Measurements from ENCODE around the gene SNX27. TPM values are rescaled to one million over a fixed set of nuclear protein-coding genes. Genes with fewer than 3 reads are reported as not detected.
"Not testable (repeated sequence)": the region's sequence is repeated elsewhere in the genome, so short reads cannot be mapped to it uniquely, and the experiment has no call there.

The SNX27 gene
- polyA plus RNA-seq, 2 donors: 3.9 to 5.1 TPM

DNA sequence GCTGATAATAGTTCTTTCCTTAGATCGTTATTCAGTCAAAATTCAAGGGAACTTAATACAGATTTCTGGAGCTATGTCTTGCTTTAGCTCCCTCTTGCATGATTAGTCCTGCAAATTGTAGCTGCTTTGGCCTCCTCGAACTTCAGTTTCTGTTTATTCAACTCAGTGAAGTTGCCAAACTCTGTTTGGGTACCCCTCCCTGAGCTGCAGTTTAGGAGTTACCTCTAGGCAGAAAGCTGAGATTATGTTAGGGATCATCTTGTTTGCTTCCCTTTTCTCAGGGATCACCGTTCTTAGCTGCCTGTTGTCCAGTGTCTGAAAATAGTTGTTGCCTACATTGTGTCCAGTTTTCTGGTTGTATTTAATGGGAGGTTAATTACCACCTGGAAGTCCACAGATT lies 43.5 kb downstream of the SNX27 start:
- no peak overlapping the region for H3K4me3 ChIP-seq (ENCODE audit: low read depth in 1 of 2, low read length in 2 of 2)
- H3K27me3 ChIP-seq (ENCODE audit: control insufficient read depth in 1 of 2, insufficient read depth in 2 of 2, low read length in 2 of 2): no peaks in the 10 kb centered on the region
- peaks cover 0 to 5% of the 10 kb centered on the region in 2 donors for H3K36me3 ChIP-seq (ENCODE audit: control insufficient read depth in 2 of 2, insufficient read depth in 2 of 2, low read length in 1 of 2)
- no peaks in the 10 kb centered on the region for H3K9me3 ChIP-seq (ENCODE audit: control insufficient read depth in 2 of 2, insufficient read depth in 1 of 2, low read depth in 1 of 2, low read length in 1 of 2)
- no peak overlapping the region for H3K27ac ChIP-seq (ENCODE audit: low read depth in 2 of 2, low read length in 1 of 2)
- H3K4me1 ChIP-seq (ENCODE audit: control insufficient read depth in 2 of 2, insufficient read depth in 2 of 2, low read length in 1 of 2): no peaks in the 10 kb centered on the region
- 55 to 58% methylated on average over 3 of the region's 3 CpGs for WGBS, 2 donors

DNA sequence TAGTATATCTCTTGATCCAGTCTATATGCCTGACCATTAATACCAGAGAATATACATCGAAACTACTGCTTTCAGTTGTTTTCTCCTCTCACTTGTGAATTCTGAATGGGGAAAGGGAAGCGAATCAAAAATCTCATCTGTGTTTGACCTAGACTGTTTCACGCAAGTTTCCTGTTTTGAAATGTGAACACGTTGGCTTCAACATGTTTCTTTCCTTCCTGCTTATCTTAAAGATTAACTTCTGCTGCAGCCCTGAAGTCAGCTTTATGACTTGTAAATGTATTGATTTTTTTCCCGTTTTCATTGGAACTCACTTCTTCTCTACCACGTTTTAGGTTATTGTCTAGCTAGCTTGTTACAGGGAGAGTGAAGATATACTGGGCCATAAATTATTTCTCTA lies 49.9 kb downstream of the SNX27 start:
- 58 to 75% methylated on average over 6 of the region's 6 CpGs for WGBS, 2 donors
- Histone ChIP-seq H3K9me3 (ENCODE audit: control insufficient read depth in 2 of 2, insufficient read depth in 1 of 2, low read depth in 1 of 2, low read length in 1 of 2) (no peaks in the 10 kb centered on the region), H3K36me3 (ENCODE audit: control insufficient read depth in 2 of 2, insufficient read depth in 2 of 2, low read length in 1 of 2) (peaks cover 2 to 5% of the 10 kb centered on the region in 2 donors), H3K27ac (ENCODE audit: low read depth in 2 of 2, low read length in 1 of 2) (no peak overlapping the region), H3K4me1 (ENCODE audit: control insufficient read depth in 2 of 2, insufficient read depth in 2 of 2, low read length in 1 of 2) (no peaks in the 10 kb centered on the region), H3K27me3 (ENCODE audit: control insufficient read depth in 1 of 2, insufficient read depth in 2 of 2, low read length in 2 of 2) (no peaks in the 10 kb centered on the region), H3K4me3 (ENCODE audit: low read depth in 1 of 2, low read length in 2 of 2) (no peak overlapping the region)

DNA sequence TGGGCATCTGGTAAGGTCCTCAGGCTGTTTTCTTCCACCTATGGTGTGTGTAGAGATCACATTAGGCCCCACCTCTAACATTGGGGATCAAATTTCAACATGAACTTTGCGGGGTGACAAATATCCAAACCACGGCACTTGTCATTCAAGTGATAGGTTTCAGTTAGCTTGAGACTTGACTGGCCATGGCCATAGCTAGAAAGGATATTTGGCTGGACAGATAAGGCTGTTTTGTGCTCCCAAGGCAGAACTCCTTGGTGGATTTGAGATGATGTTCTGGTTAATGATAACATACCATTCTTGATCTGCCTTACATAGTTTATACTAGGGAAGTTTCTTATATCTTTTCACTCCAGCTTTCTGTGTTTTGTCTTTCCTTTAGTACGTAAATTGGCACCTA lies 56.2 kb downstream of the SNX27 start:
- WGBS, 2 donors: 87 to 89% methylated on average over 3 of the region's 3 CpGs
- no peak overlapping the region for H3K27ac ChIP-seq (ENCODE audit: low read depth in 2 of 2, low read length in 1 of 2)
- H3K27me3 ChIP-seq (ENCODE audit: control insufficient read depth in 1 of 2, insufficient read depth in 2 of 2, low read length in 2 of 2): no peaks in the 10 kb centered on the region
- H3K36me3 ChIP-seq (ENCODE audit: control insufficient read depth in 2 of 2, insufficient read depth in 2 of 2, low read length in 1 of 2): no peaks in the 10 kb centered on the region
- H3K4me3 ChIP-seq (ENCODE audit: low read depth in 1 of 2, low read length in 2 of 2): no peak overlapping the region
- no peaks in the 10 kb centered on the region for H3K4me1 ChIP-seq (ENCODE audit: control insufficient read depth in 2 of 2, insufficient read depth in 2 of 2, low read length in 1 of 2)
- H3K9me3 ChIP-seq (ENCODE audit: control insufficient read depth in 2 of 2, insufficient read depth in 1 of 2, low read depth in 1 of 2, low read length in 1 of 2): no peaks in the 10 kb centered on the region

DNA sequence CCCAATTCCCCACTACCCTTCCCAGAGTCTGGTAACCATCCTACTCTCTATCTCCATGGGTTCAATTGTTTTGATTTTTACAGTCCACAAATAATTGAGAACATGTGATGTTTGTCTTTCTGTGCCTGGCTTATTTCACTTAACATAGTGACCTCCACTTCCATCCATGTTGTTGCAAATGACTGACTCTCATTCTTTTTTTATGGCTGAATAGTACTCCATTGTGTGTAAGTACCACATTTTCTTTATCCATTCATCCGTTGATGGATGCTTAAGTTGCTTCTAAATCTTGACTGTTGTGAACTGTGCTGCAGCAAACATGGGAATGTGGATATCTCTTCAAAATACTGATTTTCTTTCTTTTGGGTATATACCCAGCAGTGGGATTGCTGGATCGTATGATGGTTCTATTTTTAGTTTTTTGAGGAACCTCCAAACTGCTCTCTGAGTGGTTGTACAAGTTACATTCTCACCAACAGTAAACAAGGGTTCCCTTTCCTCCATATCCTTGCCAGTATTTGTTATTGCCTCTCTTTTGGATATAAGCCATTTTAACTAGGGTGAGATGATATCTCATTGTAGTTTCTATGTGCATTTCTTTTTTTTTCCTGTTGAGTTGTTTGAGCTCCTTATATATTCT lies 58.3 kb downstream of the SNX27 start:
- H3K4me1 ChIP-seq (ENCODE audit: control insufficient read depth in 2 of 2, insufficient read depth in 2 of 2, low read length in 1 of 2); H3K36me3 ChIP-seq (ENCODE audit: control insufficient read depth in 2 of 2, insufficient read depth in 2 of 2, low read length in 1 of 2); H3K9me3 ChIP-seq (ENCODE audit: control insufficient read depth in 2 of 2, insufficient read depth in 1 of 2, low read depth in 1 of 2, low read length in 1 of 2); H3K27me3 ChIP-seq (ENCODE audit: control insufficient read depth in 1 of 2, insufficient read depth in 2 of 2, low read length in 2 of 2); H3K27ac ChIP-seq (ENCODE audit: low read depth in 2 of 2, low read length in 1 of 2); H3K4me3 ChIP-seq (ENCODE audit: low read depth in 1 of 2, low read length in 2 of 2): not testable (repeated sequence)
- WGBS, 2 donors: 87 to 91% methylated on average over 2 of the region's 2 CpGs

DNA sequence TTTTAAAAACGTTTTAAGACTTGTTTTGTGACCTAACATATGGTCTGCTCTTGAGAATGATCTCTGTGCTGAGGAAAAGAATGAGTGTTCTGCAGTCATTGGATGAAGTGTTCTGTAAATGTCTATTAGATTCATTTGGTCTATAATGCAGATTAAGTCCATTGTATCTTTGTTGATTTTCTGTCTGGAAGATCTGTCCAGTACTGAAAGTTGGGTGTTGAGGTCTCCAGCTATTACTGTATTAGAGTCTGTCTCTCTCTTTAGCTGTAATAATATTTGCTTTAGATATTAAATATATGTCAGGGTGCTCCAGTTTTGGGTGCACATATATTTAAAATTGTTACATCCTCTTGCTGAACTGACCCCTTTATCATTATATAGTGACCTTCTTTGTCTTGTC lies 61.6 kb downstream of the SNX27 start:
- Histone ChIP-seq H3K27me3 (ENCODE audit: control insufficient read depth in 1 of 2, insufficient read depth in 2 of 2, low read length in 2 of 2) (no peaks in the 10 kb centered on the region), H3K27ac (ENCODE audit: low read depth in 2 of 2, low read length in 1 of 2) (no peak overlapping the region), H3K4me1 (ENCODE audit: control insufficient read depth in 2 of 2, insufficient read depth in 2 of 2, low read length in 1 of 2) (no peaks in the 10 kb centered on the region), H3K9me3 (ENCODE audit: control insufficient read depth in 2 of 2, insufficient read depth in 1 of 2, low read depth in 1 of 2, low read length in 1 of 2) (no peaks in the 10 kb centered on the region), H3K4me3 (ENCODE audit: low read depth in 1 of 2, low read length in 2 of 2) (no peak overlapping the region), H3K36me3 (ENCODE audit: control insufficient read depth in 2 of 2, insufficient read depth in 2 of 2, low read length in 1 of 2) (no peaks in the 10 kb centered on the region)
- WGBS, 2 donors: 68 to 73% methylated on average over 1 of the region's 1 CpG

DNA sequence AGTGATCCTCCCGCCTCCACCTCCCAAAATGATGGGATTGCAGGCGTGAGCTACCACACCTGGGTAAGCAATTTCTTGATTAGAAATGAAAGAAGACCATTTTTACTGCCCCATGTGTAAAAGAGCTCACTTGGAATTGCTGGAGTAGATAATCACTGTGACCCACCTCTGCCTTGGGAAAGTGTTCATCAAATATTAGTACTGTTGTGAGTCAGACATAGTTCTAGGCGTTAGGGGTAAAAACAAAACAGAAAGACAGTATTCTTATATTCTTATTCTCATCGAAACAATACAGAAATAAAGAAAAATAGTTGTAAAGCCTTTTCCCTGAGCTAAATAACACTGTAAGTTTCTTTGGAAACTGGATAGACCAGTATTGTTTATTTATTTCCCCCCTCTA lies 68.5 kb downstream of the SNX27 start:
- no peaks in the 10 kb centered on the region for H3K9me3 ChIP-seq (ENCODE audit: control insufficient read depth in 2 of 2, insufficient read depth in 1 of 2, low read depth in 1 of 2, low read length in 1 of 2)
- H3K36me3 ChIP-seq (ENCODE audit: control insufficient read depth in 2 of 2, insufficient read depth in 2 of 2, low read length in 1 of 2): no peaks in the 10 kb centered on the region
- 59 to 66% methylated on average over 4 of the region's 4 CpGs for WGBS, 2 donors
- no peaks in the 10 kb centered on the region for H3K4me1 ChIP-seq (ENCODE audit: control insufficient read depth in 2 of 2, insufficient read depth in 2 of 2, low read length in 1 of 2)
- peak overlapping the region; percentile 5 to 10 for H3K27ac ChIP-seq (ENCODE audit: low read depth in 2 of 2, low read length in 1 of 2)
- H3K4me3 ChIP-seq (ENCODE audit: low read depth in 1 of 2, low read length in 2 of 2): no peak overlapping the region
- H3K27me3 ChIP-seq (ENCODE audit: control insufficient read depth in 1 of 2, insufficient read depth in 2 of 2, low read length in 2 of 2): no peaks in the 10 kb centered on the region

DNA sequence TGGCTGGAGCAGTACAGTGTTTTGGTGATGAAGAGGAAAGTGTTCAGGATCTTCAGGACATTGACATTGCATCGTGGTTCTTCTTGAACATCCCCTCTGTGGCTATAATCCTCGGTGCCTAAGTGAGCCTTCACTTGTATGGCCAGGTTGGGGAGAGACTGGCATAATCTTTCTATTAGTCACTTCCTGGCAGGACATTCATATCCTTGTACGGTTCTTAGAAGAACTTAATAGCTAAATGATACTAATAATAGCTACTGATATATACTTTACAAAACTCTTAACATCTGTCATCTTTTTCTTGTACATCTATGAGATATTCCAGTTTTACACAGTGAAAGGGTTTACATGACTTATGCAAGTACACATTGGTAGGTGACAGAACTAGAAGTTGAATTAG lies 69.0 kb downstream of the SNX27 start:
- Histone ChIP-seq H3K36me3 (ENCODE audit: control insufficient read depth in 2 of 2, insufficient read depth in 2 of 2, low read length in 1 of 2) (no peaks in the 10 kb centered on the region), H3K27ac (ENCODE audit: low read depth in 2 of 2, low read length in 1 of 2) (peak overlapping the region; percentile 5 to 10), H3K9me3 (ENCODE audit: control insufficient read depth in 2 of 2, insufficient read depth in 1 of 2, low read depth in 1 of 2, low read length in 1 of 2) (no peaks in the 10 kb centered on the region), H3K4me1 (ENCODE audit: control insufficient read depth in 2 of 2, insufficient read depth in 2 of 2, low read length in 1 of 2) (no peaks in the 10 kb centered on the region), H3K27me3 (ENCODE audit: control insufficient read depth in 1 of 2, insufficient read depth in 2 of 2, low read length in 2 of 2) (no peaks in the 10 kb centered on the region), H3K4me3 (ENCODE audit: low read depth in 1 of 2, low read length in 2 of 2) (no peak overlapping the region)
- 15 to 30% methylated on average over 3 of the region's 3 CpGs for WGBS, 2 donors

DNA sequence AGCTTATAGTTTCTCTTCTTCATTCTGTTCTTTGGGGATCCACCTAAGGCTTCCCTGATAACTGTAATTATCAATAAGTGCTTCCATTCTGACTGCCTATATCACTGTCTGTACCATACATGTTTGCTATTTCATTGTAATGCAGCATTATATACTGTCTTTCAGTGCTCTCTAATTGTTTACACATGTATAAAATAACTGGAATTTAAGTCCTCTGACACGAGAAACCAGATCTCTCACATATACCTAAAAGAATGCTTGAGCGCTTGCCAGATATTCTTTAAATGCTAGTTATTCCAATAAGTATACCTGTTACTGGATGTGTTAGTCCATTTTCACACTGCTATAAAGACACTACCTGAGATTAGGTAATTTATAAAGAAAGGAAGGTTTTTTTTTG lies 70.1 kb downstream of the SNX27 start:
- Histone ChIP-seq H3K36me3 (ENCODE audit: control insufficient read depth in 2 of 2, insufficient read depth in 2 of 2, low read length in 1 of 2) (no peaks in the 10 kb centered on the region), H3K27ac (ENCODE audit: low read depth in 2 of 2, low read length in 1 of 2) (no peak overlapping the region), H3K4me3 (ENCODE audit: low read depth in 1 of 2, low read length in 2 of 2) (no peak overlapping the region), H3K4me1 (ENCODE audit: control insufficient read depth in 2 of 2, insufficient read depth in 2 of 2, low read length in 1 of 2) (no peaks in the 10 kb centered on the region), H3K27me3 (ENCODE audit: control insufficient read depth in 1 of 2, insufficient read depth in 2 of 2, low read length in 2 of 2) (no peaks in the 10 kb centered on the region), H3K9me3 (ENCODE audit: control insufficient read depth in 2 of 2, insufficient read depth in 1 of 2, low read depth in 1 of 2, low read length in 1 of 2) (no peaks in the 10 kb centered on the region)
- WGBS, 2 donors: 79 to 87% methylated on average over 2 of the region's 2 CpGs

DNA sequence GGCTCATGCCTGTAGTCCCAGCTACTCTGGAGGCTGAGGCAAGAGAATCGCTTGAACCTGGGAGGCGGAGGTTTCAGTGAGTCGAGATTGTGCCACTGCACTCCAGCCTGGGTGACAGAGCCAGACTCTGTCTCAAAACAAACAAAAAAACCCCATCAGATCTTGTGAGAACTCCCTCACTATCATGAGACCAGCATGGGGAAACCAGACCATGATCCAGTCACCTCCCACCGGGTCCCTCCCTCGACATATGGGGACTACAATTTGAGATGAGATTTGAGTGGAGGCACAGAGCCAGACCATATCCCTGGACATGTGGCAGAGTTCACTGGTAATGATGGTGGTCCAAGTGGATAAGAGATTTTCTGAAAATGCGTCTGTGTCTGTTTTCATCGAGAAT lies 71.1 kb downstream of the SNX27 start:
- H3K4me1 ChIP-seq (ENCODE audit: control insufficient read depth in 2 of 2, insufficient read depth in 2 of 2, low read length in 1 of 2); H3K36me3 ChIP-seq (ENCODE audit: control insufficient read depth in 2 of 2, insufficient read depth in 2 of 2, low read length in 1 of 2); H3K27ac ChIP-seq (ENCODE audit: low read depth in 2 of 2, low read length in 1 of 2); H3K9me3 ChIP-seq (ENCODE audit: control insufficient read depth in 2 of 2, insufficient read depth in 1 of 2, low read depth in 1 of 2, low read length in 1 of 2); H3K27me3 ChIP-seq (ENCODE audit: control insufficient read depth in 1 of 2, insufficient read depth in 2 of 2, low read length in 2 of 2); H3K4me3 ChIP-seq (ENCODE audit: low read depth in 1 of 2, low read length in 2 of 2): not testable (repeated sequence)
- 88 to 93% methylated on average over 7 of the region's 7 CpGs for WGBS, 2 donors

DNA sequence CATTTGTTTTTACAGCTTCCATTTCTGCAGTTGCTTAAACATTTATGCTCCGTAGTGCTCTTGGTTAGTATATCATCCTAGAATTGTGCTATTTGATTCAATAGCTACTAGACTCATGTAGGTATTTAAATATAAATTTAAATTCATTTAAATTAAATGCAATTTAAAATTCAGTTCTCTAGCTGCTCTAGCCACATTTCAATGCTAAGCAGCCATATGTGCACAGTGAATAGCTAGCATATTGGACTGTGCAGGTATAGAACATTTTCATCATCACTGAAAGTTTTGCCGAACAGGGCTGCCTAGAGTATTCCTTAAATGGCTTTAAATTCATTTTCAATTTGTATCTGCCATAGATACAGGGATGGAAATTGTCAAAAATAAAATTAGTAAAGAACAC lies 72.3 kb downstream of the SNX27 start:
- H3K4me1 ChIP-seq (ENCODE audit: control insufficient read depth in 2 of 2, insufficient read depth in 2 of 2, low read length in 1 of 2): no peaks in the 10 kb centered on the region
- no peak overlapping the region for H3K27ac ChIP-seq (ENCODE audit: low read depth in 2 of 2, low read length in 1 of 2)
- H3K4me3 ChIP-seq (ENCODE audit: low read depth in 1 of 2, low read length in 2 of 2): no peak overlapping the region
- H3K27me3 ChIP-seq (ENCODE audit: control insufficient read depth in 1 of 2, insufficient read depth in 2 of 2, low read length in 2 of 2): no peaks in the 10 kb centered on the region
- no peaks in the 10 kb centered on the region for H3K9me3 ChIP-seq (ENCODE audit: control insufficient read depth in 2 of 2, insufficient read depth in 1 of 2, low read depth in 1 of 2, low read length in 1 of 2)
- WGBS, 2 donors: 93 to 95% methylated on average over 2 of the region's 2 CpGs
- no peaks in the 10 kb centered on the region for H3K36me3 ChIP-seq (ENCODE audit: control insufficient read depth in 2 of 2, insufficient read depth in 2 of 2, low read length in 1 of 2)

All from esophagus (tissue), 2 donors.